GM12891 (cell line): ENCODE results near the gene FMN1.

Experiments
- POLR2A ChIP-seq: IDR thresholded peaks from 2 replicates; pipeline ENCODE4 v1.6.1; 2011; ENCODE audit warnings: low read depth, low read length, control low read depth
- POLR2AphosphoS5 ChIP-seq: IDR thresholded peaks from 2 replicates; pipeline ENCODE4 v1.6.1; 2011; ENCODE audit warnings: low read depth, low read length, control low read depth
- SPI1 ChIP-seq: IDR thresholded peaks from 2 replicates; pipeline ENCODE4 v1.6.1; 2011; ENCODE audit warnings: low read depth, low read length, control low read depth

- TF ChIP-seq POLR2A (no peak), POLR2AphosphoS5 (no peak), SPI1 (no peak)
Observed at GRCh38 chr15:32878342-32878741, 316.2 kb downstream of the FMN1 start.
